HG03066 (cell line): ENCODE measurements around the gene ABCC11.

Experiments used
- ATAC-seq: cut with Tn5 transposase; IDR thresholded peaks from one replicate; pipeline ENCODE4 v1.9.1; 2021; ENCODE audit warnings: low read depth; ENCODE audit not compliant: unreplicated experiment

Gene ABCC11

GRCh38 chr16:48165961-48166578 is 81.3 kb downstream of the ABCC11 start:
- ATAC-seq: no peak

GRCh38 chr16:48164907-48165715 is 82.2 kb downstream of the ABCC11 start:
- peak; percentile 90 for ATAC-seq

GRCh38 chr16:48162839-48163410 is 84.4 kb downstream of the ABCC11 start:
- no peak for ATAC-seq

- ATAC-seq: no peak
Observed at GRCh38 chr16:48161906-48162305, 85.4 kb downstream of the ABCC11 start.

GRCh38 chr16:48160575-48160974 is 86.8 kb downstream of the ABCC11 start:
- no peak for ATAC-seq

- ATAC-seq: peak; percentile 81
Observed at GRCh38 chr16:48158296-48158695, 89.0 kb downstream of the ABCC11 start.

- peak; percentile 17 for ATAC-seq
Observed at GRCh38 chr16:48157794-48158193, 89.5 kb downstream of the ABCC11 start.

GRCh38 chr16:48157302-48157701 is 90.0 kb downstream of the ABCC11 start:
- no peak for ATAC-seq

GRCh38 chr16:48156790-48157209 is 90.5 kb downstream of the ABCC11 start:
- no peak for ATAC-seq

GRCh38 chr16:48155926-48156789 is 91.2 kb downstream of the ABCC11 start, which contains the start of gene ABCC12:
Gene ABCC12 (minus strand): TSS chr16:48155993. CDS start chr16:48146424, 9,569 bp downstream.
- ATAC-seq: no peak

GRCh38 chr16:48153774-48154173 is 93.6 kb downstream of the ABCC11 start:
- no peak for ATAC-seq

- no peak for ATAC-seq
Observed at GRCh38 chr16:48152226-48152625, 95.1 kb downstream of the ABCC11 start.

- ATAC-seq: no peak
Observed at GRCh38 chr16:48150707-48151106, 96.6 kb downstream of the ABCC11 start.

GRCh38 chr16:48146710-48147109 is 100.6 kb downstream of the ABCC11 start:
- no peak for ATAC-seq

- no peak for ATAC-seq
Observed at GRCh38 chr16:48146131-48146530, 101.2 kb downstream of the ABCC11 start.

GRCh38 chr16:48143812-48144368 is 103.4 kb downstream of the ABCC11 start:
- ATAC-seq: no peak

GRCh38 chr16:48140821-48141220 is 106.5 kb downstream of the ABCC11 start:
- ATAC-seq: no peak

- ATAC-seq: no peak
Observed at GRCh38 chr16:48139517-48139916, 107.8 kb downstream of the ABCC11 start.

GRCh38 chr16:48138543-48138942 is 108.8 kb downstream of the ABCC11 start:
- ATAC-seq: no peak

- no peak for ATAC-seq
Observed at GRCh38 chr16:48137822-48138221, 109.5 kb downstream of the ABCC11 start.
